Panc1 (cell line): ENCODE results near the gene DNAJC5G. TPM values are rescaled to one million over a fixed set of nuclear protein-coding genes. Genes with fewer than 3 reads are reported as not detected.
"Not testable (repeated sequence)": the region's sequence is repeated elsewhere in the genome, so short reads cannot be mapped to it uniquely, and the experiment has no call there.

Experiments
- ATAC-seq: fragments of 200-7000 bp; cut with Tn5 transposase; 2 replicates; pipeline ENCODE4 v1.9.1; 2020; ENCODE audit warnings: mild to moderate bottlenecking, moderate library complexity
- BruUV-seq: library from RNA; stranded (reverse); fragments of 400-500 nt; replicated peaks from 2 replicates; lab custom pipeline; 2021; lab: Mats Ljungman, UMichigan
- CTCF ChIA-PET: fragments of 300-600 bp; sonication (Branson Sonifier 250); formaldehyde crosslinking; loops from one replicate; lab custom pipeline; 2022; ENCODE audit warnings: antibody characterized with exemption; lab: Charles Lee
- POLR2A ChIA-PET: fragments of 300-600 bp; sonication (Branson Sonifier 250); formaldehyde crosslinking; loops from one replicate; lab custom pipeline; 2022; ENCODE audit warnings: antibody characterized with exemption; lab: Charles Lee
- DNase-seq: peaks from one replicate; pipeline ENCODE4 v3.0.0-alpha.2; 2010; ENCODE audit warnings: low read depth, low spot score
- H3K27ac ChIP-seq: 2 replicates; pipeline ENCODE4 v1.5.1; 2011; ENCODE audit warnings: mild to moderate bottlenecking, low read length, inconsistent platforms
- H3K27me3 ChIP-seq: fragments of 200-500 bp; sonication (Bioruptor generic); 2 replicates; pipeline ENCODE4 v1.6.0; 2014; ENCODE audit warnings: low read length, inconsistent platforms; ENCODE audit not compliant: control insufficient read depth, insufficient read depth
- H3K36me3 ChIP-seq: fragments of 200-500 bp; sonication (Bioruptor generic); 2 replicates; pipeline ENCODE4 v1.5.1; 2014; ENCODE audit warnings: inconsistent platforms, mild to moderate bottlenecking, low read length, moderate library complexity; ENCODE audit not compliant: control insufficient read depth, insufficient read depth
- H3K4me1 ChIP-seq: 2 replicates; pipeline ENCODE4 v1.5.1; 2011; ENCODE audit warnings: inconsistent platforms, mild to moderate bottlenecking, low read length, moderate library complexity; ENCODE audit not compliant: control insufficient read depth, insufficient read depth
- H3K4me3 ChIP-seq, 2 experiments: 2 replicates each; pipeline ENCODE4 v1.5.1; 2011 to 2012; ENCODE audit warnings: low read depth in 2 of 2, low read length in 2 of 2, mild to moderate bottlenecking in 2 of 2, inconsistent platforms in 1 of 2, moderate library complexity in 1 of 2
- H3K9me3 ChIP-seq: fragments of 200-500 bp; sonication (Bioruptor generic); 2 replicates; pipeline ENCODE4 v1.5.1; 2014; ENCODE audit warnings: low read depth, mild to moderate bottlenecking, inconsistent platforms, low read length, moderate library complexity; ENCODE audit not compliant: control insufficient read depth, insufficient read depth
- POLR2AphosphoS5 ChIP-seq: IDR thresholded peaks from 2 replicates; pipeline ENCODE4 v1.6.1; 2012; ENCODE audit warnings: mild to moderate bottlenecking, low read depth, low read length, moderate library complexity
- SIN3A ChIP-seq: IDR thresholded peaks from 2 replicates; pipeline ENCODE4 v1.6.1; 2012; ENCODE audit warnings: low read depth, mild to moderate bottlenecking, low read length, moderate library complexity, borderline replicate concordance; ENCODE audit not compliant: insufficient read depth
- TCF7L2 ChIP-seq: IDR thresholded peaks from 2 replicates; pipeline ENCODE4 v1.6.1; 2011; ENCODE audit warnings: mild to moderate bottlenecking, low read depth, low read length, inconsistent platforms
- in situ Hi-C: cut with HindIII; loops from 2 replicates; pipeline ENCODE4 v1.10.0; 2016; ENCODE audit warnings: low sequenced_read_pairs, low pct_unique_long_range_greater_than_20kb
- intact Hi-C: fragments of 100-400 bp; cut with micrococcal nuclease; formaldehyde crosslinking; loops from one replicate; pipeline ENCODE4 v1.10.0; 2022; ENCODE audit not compliant: unreplicated experiment
- total RNA-seq: library from RNA; stranded (reverse); gene quantifications from one replicate; pipeline ENCODE4 v1.2.1, GENCODE V29; 2021; ENCODE audit not compliant: unreplicated experiment
- TF ChIP-seq, protein P1 (sequence below), 2 experiments: IDR thresholded peaks; 2 replicates each; pipeline ENCODE4 v1.6.1; 2011 to 2012; ENCODE audit warnings: low read depth in 2 of 2, control low read depth in 1 of 2, low read length in 1 of 2, mild to moderate bottlenecking in 1 of 2, moderate library complexity in 1 of 2; ENCODE audit not compliant: insufficient read depth in 1 of 2
- TF ChIP-seq, protein P2 (sequence below): fragments of 450-650 bp; IDR thresholded peaks from 2 replicates; pipeline ENCODE4 v1.5.1; 2017; ENCODE audit warnings: mild to moderate bottlenecking

DNAJC5G gene
- total RNA-seq, 1 experiment from 2014 or later: not detected

DNA sequence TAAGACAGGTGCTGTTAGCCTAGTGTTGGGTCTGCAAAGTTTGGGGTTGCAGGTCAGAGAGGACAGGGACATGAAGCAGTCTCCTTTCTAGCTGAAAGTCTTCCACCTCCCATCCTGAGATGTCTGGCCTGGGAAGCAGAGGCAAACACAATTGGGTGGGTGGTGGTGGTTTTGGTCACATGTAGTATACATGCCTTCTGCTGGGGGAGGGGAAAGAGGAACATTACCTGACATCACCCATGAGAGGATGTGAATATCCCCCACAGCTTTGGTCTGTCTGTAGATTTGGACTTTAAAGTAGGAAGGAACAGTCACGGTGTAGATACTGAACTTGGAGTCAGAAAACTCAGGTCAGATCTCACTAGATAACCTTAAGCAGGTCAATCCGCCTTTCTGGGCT lies 4.6 kb upstream of the DNAJC5G start:
- no peak overlapping the region for H3K27ac ChIP-seq
- H3K4me1 ChIP-seq: no peaks in the 10 kb centered on the region
- no peak for TF ChIP-seq POLR2AphosphoS5
- no peak for TF ChIP-seq SIN3A
- TF ChIP-seq, protein P1, sequence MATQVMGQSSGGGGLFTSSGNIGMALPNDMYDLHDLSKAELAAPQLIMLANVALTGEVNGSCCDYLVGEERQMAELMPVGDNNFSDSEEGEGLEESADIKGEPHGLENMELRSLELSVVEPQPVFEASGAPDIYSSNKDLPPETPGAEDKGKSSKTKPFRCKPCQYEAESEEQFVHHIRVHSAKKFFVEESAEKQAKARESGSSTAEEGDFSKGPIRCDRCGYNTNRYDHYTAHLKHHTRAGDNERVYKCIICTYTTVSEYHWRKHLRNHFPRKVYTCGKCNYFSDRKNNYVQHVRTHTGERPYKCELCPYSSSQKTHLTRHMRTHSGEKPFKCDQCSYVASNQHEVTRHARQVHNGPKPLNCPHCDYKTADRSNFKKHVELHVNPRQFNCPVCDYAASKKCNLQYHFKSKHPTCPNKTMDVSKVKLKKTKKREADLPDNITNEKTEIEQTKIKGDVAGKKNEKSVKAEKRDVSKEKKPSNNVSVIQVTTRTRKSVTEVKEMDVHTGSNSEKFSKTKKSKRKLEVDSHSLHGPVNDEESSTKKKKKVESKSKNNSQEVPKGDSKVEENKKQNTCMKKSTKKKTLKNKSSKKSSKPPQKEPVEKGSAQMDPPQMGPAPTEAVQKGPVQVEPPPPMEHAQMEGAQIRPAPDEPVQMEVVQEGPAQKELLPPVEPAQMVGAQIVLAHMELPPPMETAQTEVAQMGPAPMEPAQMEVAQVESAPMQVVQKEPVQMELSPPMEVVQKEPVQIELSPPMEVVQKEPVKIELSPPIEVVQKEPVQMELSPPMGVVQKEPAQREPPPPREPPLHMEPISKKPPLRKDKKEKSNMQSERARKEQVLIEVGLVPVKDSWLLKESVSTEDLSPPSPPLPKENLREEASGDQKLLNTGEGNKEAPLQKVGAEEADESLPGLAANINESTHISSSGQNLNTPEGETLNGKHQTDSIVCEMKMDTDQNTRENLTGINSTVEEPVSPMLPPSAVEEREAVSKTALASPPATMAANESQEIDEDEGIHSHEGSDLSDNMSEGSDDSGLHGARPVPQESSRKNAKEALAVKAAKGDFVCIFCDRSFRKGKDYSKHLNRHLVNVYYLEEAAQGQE (IDR thresholded peaks at IDR 0.05; ENCODE audit: insufficient read depth in 1 of 2, low read depth in 2 of 2, low read length in 1 of 2): no peak
- no peak for TF ChIP-seq TCF7L2
- TF ChIP-seq, protein P2, sequence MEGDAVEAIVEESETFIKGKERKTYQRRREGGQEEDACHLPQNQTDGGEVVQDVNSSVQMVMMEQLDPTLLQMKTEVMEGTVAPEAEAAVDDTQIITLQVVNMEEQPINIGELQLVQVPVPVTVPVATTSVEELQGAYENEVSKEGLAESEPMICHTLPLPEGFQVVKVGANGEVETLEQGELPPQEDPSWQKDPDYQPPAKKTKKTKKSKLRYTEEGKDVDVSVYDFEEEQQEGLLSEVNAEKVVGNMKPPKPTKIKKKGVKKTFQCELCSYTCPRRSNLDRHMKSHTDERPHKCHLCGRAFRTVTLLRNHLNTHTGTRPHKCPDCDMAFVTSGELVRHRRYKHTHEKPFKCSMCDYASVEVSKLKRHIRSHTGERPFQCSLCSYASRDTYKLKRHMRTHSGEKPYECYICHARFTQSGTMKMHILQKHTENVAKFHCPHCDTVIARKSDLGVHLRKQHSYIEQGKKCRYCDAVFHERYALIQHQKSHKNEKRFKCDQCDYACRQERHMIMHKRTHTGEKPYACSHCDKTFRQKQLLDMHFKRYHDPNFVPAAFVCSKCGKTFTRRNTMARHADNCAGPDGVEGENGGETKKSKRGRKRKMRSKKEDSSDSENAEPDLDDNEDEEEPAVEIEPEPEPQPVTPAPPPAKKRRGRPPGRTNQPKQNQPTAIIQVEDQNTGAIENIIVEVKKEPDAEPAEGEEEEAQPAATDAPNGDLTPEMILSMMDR: no peak
- 0 out of 2 replicates have a peak, but pooled peaks cover 4% of the 10 kb centered on the region for H3K27me3 ChIP-seq
- H3K36me3 ChIP-seq: no peaks in the 10 kb centered on the region
- no peaks in the 10 kb centered on the region for H3K9me3 ChIP-seq
- ChIA-PET POLR2A (no interaction called here), CTCF (no interaction called here)
- H3K4me3 ChIP-seq: no peak overlapping the region
- ATAC-seq: no peak
- intact Hi-C loops (no loop called here), in situ Hi-C loops (no loop called here)
- BruUV-seq: no TSS peak
- no peak for DNase-seq

DNA sequence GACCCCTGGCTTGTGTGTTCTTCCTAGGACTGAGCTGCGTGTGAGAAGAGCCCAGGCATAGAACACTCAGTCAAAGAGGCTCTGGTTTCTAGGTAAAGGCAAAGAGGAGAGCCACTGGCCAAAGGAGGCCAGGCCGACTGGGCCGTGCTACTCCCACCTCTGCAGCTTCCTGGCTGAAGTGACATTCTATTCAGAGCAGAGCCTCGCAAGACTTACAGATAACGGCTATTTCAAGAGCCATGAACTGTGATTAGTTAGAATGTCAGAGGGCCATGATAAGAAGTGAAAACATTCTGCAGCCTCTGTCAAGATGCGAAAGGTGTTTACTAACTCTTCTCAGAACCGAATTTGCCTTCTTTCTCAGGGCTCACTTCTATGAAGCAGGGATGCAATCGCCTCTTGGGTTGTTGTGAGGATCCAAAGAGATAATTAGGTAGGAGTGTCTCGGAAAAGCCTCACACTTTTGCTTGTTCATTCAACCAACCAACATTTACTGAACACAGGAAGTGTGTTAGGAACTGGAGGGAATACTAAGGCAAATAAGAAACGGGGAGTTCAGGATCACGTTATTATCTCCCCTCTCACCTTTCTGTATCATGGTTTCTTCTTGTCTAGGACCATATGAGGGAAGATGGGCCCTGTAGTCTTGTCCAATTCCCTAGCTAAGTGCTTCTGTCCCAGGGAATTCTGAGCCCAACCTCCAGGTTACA lies 3.4 kb upstream of the DNAJC5G start:
- Histone ChIP-seq H3K4me1 (no peaks in the 10 kb centered on the region), H3K9me3 (no peaks in the 10 kb centered on the region), H3K36me3 (no peaks in the 10 kb centered on the region), H3K4me3 (no peak overlapping the region), H3K27ac (no peak overlapping the region), H3K27me3 (0 out of 2 replicates have a peak, but pooled peaks cover 4% of the 10 kb centered on the region)
- POLR2A ChIA-PET: interaction anchor here (0.7 kb wide), 2 partner anchors 21 to 493 kb away, joined by 3 read pairs; no protein-coding TSS in a partner anchor
- in situ Hi-C loops (no loop called here), intact Hi-C loops (no loop called here)
- DNase-seq (no peak), ATAC-seq (no peak)
- BruUV-seq: no TSS peak
- TF ChIP-seq, protein P1 (IDR thresholded peaks at IDR 0.05; ENCODE audit: insufficient read depth in 1 of 2, low read depth in 2 of 2, low read length in 1 of 2): no peak
- TF ChIP-seq TCF7L2: no peak
- TF ChIP-seq, protein P2: no peak
- no peak for TF ChIP-seq SIN3A
- CTCF ChIA-PET: interaction anchor here (0.7 kb wide), 1 partner anchor 51 kb away, joined by 3 read pairs; no protein-coding TSS in a partner anchor

DNA sequence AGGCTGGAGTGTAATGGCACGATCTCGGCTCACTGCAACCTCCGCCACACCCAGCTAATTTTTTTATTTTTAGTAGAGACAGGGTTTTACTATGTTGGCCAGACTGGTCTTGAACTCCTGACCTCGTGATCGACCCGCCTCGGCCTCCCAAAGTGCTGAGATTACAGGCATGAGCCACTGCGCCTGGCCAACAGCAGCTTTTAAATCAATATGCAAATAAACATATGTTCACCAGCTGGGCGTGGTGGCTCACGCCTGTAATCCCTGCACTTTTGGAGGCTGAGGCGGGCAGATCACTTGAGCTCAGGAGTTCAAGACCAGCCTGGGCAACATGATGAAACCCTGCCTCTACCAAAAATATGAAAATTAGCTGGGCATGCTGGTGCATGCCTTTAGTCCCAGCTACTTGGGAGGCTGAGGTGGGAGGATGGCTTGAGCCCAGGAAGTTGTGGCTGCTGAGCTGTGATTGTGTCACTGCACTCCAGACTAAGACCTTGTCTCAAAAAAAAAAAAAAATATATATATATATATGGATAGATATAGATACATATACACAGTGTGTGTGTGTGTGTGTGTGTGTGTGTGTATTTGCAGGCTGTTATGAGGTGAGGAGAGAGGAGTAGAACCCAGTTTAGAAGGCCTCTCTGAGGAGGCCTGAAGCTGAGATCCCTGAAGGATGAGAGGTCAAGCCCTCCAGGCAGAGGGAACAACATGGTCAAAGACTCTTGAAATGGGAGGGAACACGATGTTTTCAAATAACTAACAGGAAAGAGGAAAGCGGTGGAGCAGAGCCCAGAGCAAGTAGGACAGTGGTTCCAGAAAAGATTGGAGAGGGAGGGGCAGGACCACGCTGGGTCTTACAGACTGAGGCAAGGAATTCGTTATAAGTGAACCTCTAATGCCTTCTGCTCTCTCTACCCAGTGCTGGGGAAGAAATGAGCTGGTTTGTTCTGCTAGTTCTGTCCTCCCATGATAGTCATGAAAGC lies 2.4 kb upstream of the DNAJC5G start:
- H3K36me3 ChIP-seq, H3K27ac ChIP-seq, in situ Hi-C loops, H3K27me3 ChIP-seq, H3K4me1 ChIP-seq, ATAC-seq, H3K9me3 ChIP-seq, H3K4me3 ChIP-seq, intact Hi-C loops, BruUV-seq, DNase-seq: not testable (repeated sequence)
- POLR2A ChIA-PET: interaction anchor here (0.6 to 0.7 kb wide), 2 partner anchors 9 to 64 kb away, joined by 3 to 5 read pairs; no protein-coding TSS in a partner anchor
- CTCF ChIA-PET: interaction anchor here (0.7 kb wide), 1 partner anchor 49 kb away, joined by 3 read pairs; no protein-coding TSS in a partner anchor
